Epidermal melanocyte (primary cell): ENCODE results near the gene ERCC1.
"Not testable (repeated sequence)": the region's sequence is repeated elsewhere in the genome, so short reads cannot be mapped to it uniquely, and the experiment has no call there.

ENCODE experiments used
- DNase-seq: peaks from one replicate; pipeline ENCODE4 v3.0.0; 2011; ENCODE audit warnings: low spot score; ENCODE audit not compliant: insufficient read length

Gene ERCC1

GRCh38 chr19:45431008-45431407 lies 7.3 kb upstream of the ERCC1 start:
- DNase-seq: not testable (repeated sequence)

- not testable (repeated sequence) for DNase-seq
Observed at GRCh38 chr19:45429896-45430295, 6.2 kb upstream of the ERCC1 start.

GRCh38 chr19:45428384-45429231 lies 4.9 kb upstream of the ERCC1 start:
- peak; percentile 23 for DNase-seq

- DNase-seq: peak; percentile 40
Observed at GRCh38 chr19:45424191-45425058, 708 bp upstream of the ERCC1 start.

- no peak for DNase-seq
Observed at GRCh38 chr19:45423033-45423588, 606 bp downstream of the ERCC1 start.

GRCh38 chr19:45421947-45422498 lies 1.7 kb downstream of the ERCC1 start:
- DNase-seq: no peak

- no peak for DNase-seq
Observed at GRCh38 chr19:45420871-45421270, 2.8 kb downstream of the ERCC1 start.

GRCh38 chr19:45420356-45420755 lies 3.4 kb downstream of the ERCC1 start:
- no peak for DNase-seq

- no peak for DNase-seq
Observed at GRCh38 chr19:45419895-45420294, 3.8 kb downstream of the ERCC1 start.

- no peak for DNase-seq
Observed at GRCh38 chr19:45419396-45419795, 4.3 kb downstream of the ERCC1 start.

- DNase-seq: no peak
Observed at GRCh38 chr19:45418802-45419201, 4.9 kb downstream of the ERCC1 start.

- DNase-seq: no peak
Observed at GRCh38 chr19:45417151-45417550, 6.6 kb downstream of the ERCC1 start.

- DNase-seq: no peak
Observed at GRCh38 chr19:45414468-45414867, 9.2 kb downstream of the ERCC1 start.

GRCh38 chr19:45413497-45413896 lies 10.2 kb downstream of the ERCC1 start:
- no peak for DNase-seq

GRCh38 chr19:45410330-45410729 lies 13.4 kb downstream of the ERCC1 start:
- not testable (repeated sequence) for DNase-seq

GRCh38 chr19:45409557-45409920 lies 14.2 kb downstream of the ERCC1 start:
- DNase-seq: no peak

- no peak for DNase-seq
Observed at GRCh38 chr19:45408830-45409556, 14.7 kb downstream of the ERCC1 start.

GRCh38 chr19:45408121-45408520 lies 15.6 kb downstream of the ERCC1 start:
- no peak for DNase-seq

- DNase-seq: not testable (repeated sequence)
Observed at GRCh38 chr19:45407585-45407984, 16.1 kb downstream of the ERCC1 start.

- DNase-seq: no peak
Observed at GRCh38 chr19:45407091-45407375, 16.7 kb downstream of the ERCC1 start.
